Uterus (tissue), 4 donors: Measurements from ENCODE around the gene TRPV2. TPM values are rescaled to one million over a fixed set of nuclear protein-coding genes. Genes with fewer than 3 reads are reported as not detected.

Experiments
- DNase-seq, 2 donors: peaks; one replicate each; pipeline ENCODE4 v3.0.0-alpha.2; 2019 to 2020
- H3K27ac ChIP-seq, 2 donors: fragments of 200-600 bp; sonication (generic); 1 replicate in 1 of 2; 2 replicates in 1 of 2; pipeline ENCODE4 v1.5.1; 2016 to 2018
- H3K27me3 ChIP-seq, 2 donors: fragments of 200-600 bp; sonication (generic); one replicate each; pipeline ENCODE4 v1.5.1; 2018 to 2019; ENCODE audit warnings: control low read depth in 1 of 2
- H3K36me3 ChIP-seq, 2 donors: fragments of 200-600 bp; sonication (generic); one replicate each; pipeline ENCODE4 v1.5.1; 2019; ENCODE audit warnings: control low read depth in 1 of 2
- H3K4me1 ChIP-seq, 2 donors: fragments of 200-600 bp; sonication (generic); one replicate each; pipeline ENCODE4 v1.5.1; 2018 to 2019; ENCODE audit warnings: control low read depth in 1 of 2
- H3K4me3 ChIP-seq, 2 donors: fragments of 200-600 bp; sonication (generic); 1 replicate in 1 of 2; 2 replicates in 1 of 2; pipeline ENCODE4 v1.5.1; 2018 to 2019; ENCODE audit warnings: mild to moderate bottlenecking in 1 of 2
- H3K9me3 ChIP-seq, 2 donors: fragments of 200-600 bp; sonication (generic); one replicate each; pipeline ENCODE4 v1.5.1; 2019; ENCODE audit warnings: control low read depth in 1 of 2
- POLR2A ChIP-seq, 2 donors: fragments of 450-650 bp; IDR thresholded peaks; one replicate each; pipeline ENCODE4 v1.6.1; 2016; ENCODE audit warnings: antibody characterized with exemption in 2 of 2, mild to moderate bottlenecking in 1 of 2, moderate library complexity in 1 of 2
- intact Hi-C: fragments of 100-400 bp; cut with DNase I; formaldehyde crosslinking; loops from one replicate; pipeline ENCODE4 v1.15.1; 2023; ENCODE audit warnings: low total_unique reads
- total RNA-seq, 4 donors: library from RNA; depleted of rRNA in 3 of 4; stranded (reverse); fragments of >200 nt in 3 of 4; gene quantifications; one replicate each; pipeline versions ENCODE4 v1.1.0 to v1.2.4, GENCODE V29; 2014 to 2023
- TF ChIP-seq, protein P1 (sequence below), 4 experiments: fragments of 200-600 bp in 2 of 4; fragments of 450-650 bp in 2 of 4; sonication (generic) in 2 of 4; IDR thresholded peaks; one replicate each; pipeline ENCODE4 v1.5.1; 2016 to 2019; ENCODE audit warnings: antibody characterized with exemption in 4 of 4, mild to moderate bottlenecking in 2 of 4, moderate library complexity in 1 of 4
- donor health status: DM: yes; HTN: yes; CAD: no.

Gene TRPV2
- total RNA-seq, 4 donors from 2014 or later, result 6.2 to 26.2 (median 12.9) TPM

DNA sequence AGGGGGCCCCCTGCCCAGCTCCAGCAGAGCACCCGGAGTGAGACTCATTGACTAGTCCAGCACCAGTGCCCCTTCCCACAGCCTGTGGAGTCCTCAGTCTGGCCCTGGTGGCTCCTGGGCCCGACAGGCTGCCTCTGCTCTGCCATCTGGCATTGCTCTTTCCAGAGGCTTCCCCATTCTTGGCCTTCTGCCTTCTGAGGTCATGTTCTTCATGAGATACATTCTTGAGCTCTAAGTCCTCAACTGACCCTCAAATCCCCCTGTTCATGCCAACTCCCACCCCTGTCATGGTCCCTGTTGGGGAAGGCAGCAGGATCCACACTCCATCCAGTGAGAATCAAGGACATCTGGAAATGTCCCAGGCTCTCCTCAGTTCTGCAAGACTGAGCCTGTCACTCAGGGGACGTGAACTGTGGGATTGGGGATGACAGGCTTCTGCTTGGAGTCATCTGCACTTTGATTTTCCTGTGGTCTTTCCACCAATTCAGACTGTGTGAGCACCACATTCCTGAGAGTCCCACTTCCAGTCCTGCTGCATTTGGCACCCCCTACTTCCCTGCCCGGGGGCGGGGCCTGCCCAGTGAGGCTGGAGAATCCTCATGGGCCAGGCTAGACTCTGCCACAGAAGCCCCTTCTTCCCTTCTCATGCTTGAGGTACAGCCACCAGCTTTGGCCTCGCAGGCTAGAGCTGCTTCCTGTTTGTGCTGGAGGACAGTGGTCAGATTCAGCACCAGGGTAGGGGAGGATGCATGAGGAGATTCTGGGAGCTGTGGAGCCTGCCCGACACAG lies 2.7 kb downstream of the TRPV2 start:
- TF ChIP-seq POLR2A (IDR thresholded peaks at IDR 0.05), result no peak
- TF ChIP-seq, protein P1, sequence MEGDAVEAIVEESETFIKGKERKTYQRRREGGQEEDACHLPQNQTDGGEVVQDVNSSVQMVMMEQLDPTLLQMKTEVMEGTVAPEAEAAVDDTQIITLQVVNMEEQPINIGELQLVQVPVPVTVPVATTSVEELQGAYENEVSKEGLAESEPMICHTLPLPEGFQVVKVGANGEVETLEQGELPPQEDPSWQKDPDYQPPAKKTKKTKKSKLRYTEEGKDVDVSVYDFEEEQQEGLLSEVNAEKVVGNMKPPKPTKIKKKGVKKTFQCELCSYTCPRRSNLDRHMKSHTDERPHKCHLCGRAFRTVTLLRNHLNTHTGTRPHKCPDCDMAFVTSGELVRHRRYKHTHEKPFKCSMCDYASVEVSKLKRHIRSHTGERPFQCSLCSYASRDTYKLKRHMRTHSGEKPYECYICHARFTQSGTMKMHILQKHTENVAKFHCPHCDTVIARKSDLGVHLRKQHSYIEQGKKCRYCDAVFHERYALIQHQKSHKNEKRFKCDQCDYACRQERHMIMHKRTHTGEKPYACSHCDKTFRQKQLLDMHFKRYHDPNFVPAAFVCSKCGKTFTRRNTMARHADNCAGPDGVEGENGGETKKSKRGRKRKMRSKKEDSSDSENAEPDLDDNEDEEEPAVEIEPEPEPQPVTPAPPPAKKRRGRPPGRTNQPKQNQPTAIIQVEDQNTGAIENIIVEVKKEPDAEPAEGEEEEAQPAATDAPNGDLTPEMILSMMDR (IDR thresholded peaks at IDR 0.05), result no peak
- H3K27ac ChIP-seq, result peak overlapping the region; percentile 12 to 82

DNA sequence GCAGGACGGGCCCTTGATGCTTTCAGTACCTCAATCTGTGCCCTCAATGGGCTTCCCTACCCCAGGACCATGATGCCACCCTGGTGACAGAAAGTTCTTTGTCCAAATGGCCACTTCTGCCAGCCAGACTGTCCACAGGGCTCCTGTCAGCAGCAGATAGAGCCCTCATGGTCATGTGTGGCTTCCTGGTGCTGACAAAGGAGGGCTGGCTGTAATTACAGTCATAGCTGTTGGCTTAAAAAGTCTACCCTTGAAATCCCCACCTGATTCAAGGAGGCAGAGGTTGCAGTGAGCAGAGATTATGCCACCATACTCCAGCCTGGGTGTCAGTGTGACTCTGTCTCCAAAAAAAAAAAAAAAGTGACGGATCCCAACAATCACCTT lies 3.3 kb downstream of the TRPV2 start:
- H3K36me3 ChIP-seq, result no peaks in the 10 kb centered on the region
- no peak for DNase-seq
- no peaks in the 10 kb centered on the region for H3K9me3 ChIP-seq
- intact Hi-C loops, result no loop called here
- peaks cover 0 to 11% of the 10 kb centered on the region in 2 donors for H3K4me1 ChIP-seq
- no peak for TF ChIP-seq POLR2A (IDR thresholded peaks at IDR 0.05)
- TF ChIP-seq, protein P1 (IDR thresholded peaks at IDR 0.05), result no peak
- H3K4me3 ChIP-seq, result no peak overlapping the region
- peak overlapping the region; percentile 45 to 57 for H3K27ac ChIP-seq
- H3K27me3 ChIP-seq, result no peaks in the 10 kb centered on the region

More for the DNA sequence above, 2.7 kb downstream of the TRPV2 start:
- no peaks in the 10 kb centered on the region for H3K27me3 ChIP-seq
- no peak for DNase-seq
- intact Hi-C loops, result no loop called here
- no peaks in the 10 kb centered on the region for H3K9me3 ChIP-seq
- H3K4me3 ChIP-seq, result no peak overlapping the region
- H3K36me3 ChIP-seq, result no peaks in the 10 kb centered on the region
- H3K4me1 ChIP-seq, result peaks cover 0 to 11% of the 10 kb centered on the region in 2 donors

DNA sequence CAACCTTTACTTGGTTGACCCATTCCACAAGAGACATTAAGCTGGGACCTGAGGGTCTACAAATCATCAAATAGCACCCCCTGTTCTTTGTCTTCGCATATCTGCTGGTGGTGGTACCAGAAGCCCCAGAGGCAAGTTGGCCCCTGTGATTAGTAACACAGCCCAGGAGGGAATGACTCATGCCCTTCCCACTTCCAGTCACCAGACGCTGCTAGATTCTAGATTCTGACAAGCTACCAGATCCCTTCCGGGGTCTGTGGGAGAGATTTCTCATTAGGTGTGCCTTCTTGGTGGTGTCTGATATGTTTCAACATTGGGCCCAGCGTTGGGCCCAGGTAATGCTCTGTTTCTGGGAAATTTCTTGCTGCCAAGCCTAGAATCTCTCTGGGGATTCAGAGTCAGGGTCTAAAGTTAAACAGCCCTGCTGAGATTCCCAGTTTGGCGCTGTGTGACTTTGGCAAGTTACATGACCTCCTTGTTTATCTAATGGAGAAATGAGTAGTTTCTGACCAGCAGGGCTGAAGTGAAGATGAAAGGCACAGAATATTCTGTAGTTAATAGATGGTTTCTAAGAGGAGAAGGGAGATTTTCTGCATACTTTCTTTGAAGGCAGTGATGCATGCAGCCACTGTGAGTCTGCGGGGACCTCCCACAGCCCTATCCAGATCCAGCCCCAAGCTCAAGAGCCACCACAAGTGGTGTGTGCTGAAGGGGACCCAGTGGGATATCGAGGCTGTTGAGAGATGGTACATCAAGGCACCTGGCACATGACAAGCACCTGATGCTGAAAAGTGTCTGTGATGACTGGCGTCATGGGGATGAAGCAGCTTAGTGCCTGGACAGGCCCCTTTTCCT lies 3.9 kb downstream of the TRPV2 start:
- peaks cover 0 to 11% of the 10 kb centered on the region in 2 donors for H3K4me1 ChIP-seq
- no peak for DNase-seq
- intact Hi-C loops, result no loop called here
- no peaks in the 10 kb centered on the region for H3K36me3 ChIP-seq
- no peaks in the 10 kb centered on the region for H3K27me3 ChIP-seq
- H3K27ac ChIP-seq, result peak overlapping the region; percentile 45 to 57
- no peaks in the 10 kb centered on the region for H3K9me3 ChIP-seq
- H3K4me3 ChIP-seq, result no peak overlapping the region
- TF ChIP-seq POLR2A (IDR thresholded peaks at IDR 0.05), result no peak
- TF ChIP-seq, protein P1 (IDR thresholded peaks at IDR 0.05), result no peak

DNA sequence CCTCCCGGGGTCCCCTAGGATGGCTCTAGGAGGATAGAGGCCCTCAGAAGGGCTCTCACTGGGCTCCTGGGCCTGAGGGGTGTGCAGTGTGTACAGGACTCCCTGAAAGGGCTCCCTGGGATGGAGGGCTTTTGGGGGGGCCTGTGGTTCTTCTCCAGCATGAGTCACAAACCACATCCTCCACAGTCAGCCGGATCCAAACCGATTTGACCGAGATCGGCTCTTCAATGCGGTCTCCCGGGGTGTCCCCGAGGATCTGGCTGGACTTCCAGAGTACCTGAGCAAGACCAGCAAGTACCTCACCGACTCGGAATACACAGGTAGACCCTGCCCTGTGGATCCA lies 4.5 kb downstream of the TRPV2 start:
- no peaks in the 10 kb centered on the region for H3K27me3 ChIP-seq
- no peaks in the 10 kb centered on the region for H3K9me3 ChIP-seq
- no peak for DNase-seq
- H3K27ac ChIP-seq, result peak overlapping the region; percentile 45 to 57
- TF ChIP-seq, protein P1 (IDR thresholded peaks at IDR 0.05), result no peak
- no peak for TF ChIP-seq POLR2A (IDR thresholded peaks at IDR 0.05)
- intact Hi-C loops, result no loop called here
- peaks cover 0 to 11% of the 10 kb centered on the region in 2 donors for H3K4me1 ChIP-seq
- H3K4me3 ChIP-seq, result no peak overlapping the region
- no peaks in the 10 kb centered on the region for H3K36me3 ChIP-seq

DNA sequence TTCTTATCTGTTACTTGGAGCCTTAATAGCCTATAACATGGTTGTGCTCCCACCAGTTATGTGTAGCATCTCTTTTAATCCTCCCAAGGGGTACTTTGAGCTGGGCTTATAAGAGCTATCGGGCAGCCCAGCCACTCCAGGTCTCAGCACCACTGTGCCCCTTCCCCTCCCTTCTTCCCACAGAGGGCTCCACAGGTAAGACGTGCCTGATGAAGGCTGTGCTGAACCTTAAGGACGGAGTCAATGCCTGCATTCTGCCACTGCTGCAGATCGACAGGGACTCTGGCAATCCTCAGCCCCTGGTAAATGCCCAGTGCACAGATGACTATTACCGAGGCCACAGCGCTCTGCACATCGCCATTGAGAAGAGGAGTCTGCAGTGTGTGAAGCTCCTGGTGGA lies 7.0 kb downstream of the TRPV2 start:
- H3K4me1 ChIP-seq, result peaks cover 0 to 11% of the 10 kb centered on the region in 2 donors
- intact Hi-C loops, result no loop called here
- TF ChIP-seq, protein P1 (IDR thresholded peaks at IDR 0.05), result no peak
- no peak for TF ChIP-seq POLR2A (IDR thresholded peaks at IDR 0.05)
- H3K27ac ChIP-seq, result no peak overlapping the region
- DNase-seq, result no peak
- H3K27me3 ChIP-seq, result no peaks in the 10 kb centered on the region
- H3K4me3 ChIP-seq, result no peak overlapping the region
- no peaks in the 10 kb centered on the region for H3K9me3 ChIP-seq
- H3K36me3 ChIP-seq, result no peaks in the 10 kb centered on the region
